Measurements from ENCODE around the gene CCND2.

- no peak for TF ChIP-seq CTCF (IDR thresholded peaks at IDR 0.05)
- TF ChIP-seq POLR2A (IDR thresholded peaks at IDR 0.05): no peak
Observed at GRCh38 chr12:4277205-4277543, 3.6 kb downstream of the CCND2 start.
